IPS-15b (cell line): ENCODE measurements around the gene RPL21.
A peak's percentile ranks its signal among the peaks of the same experiment; 100 is the strongest.

ENCODE experiments used
- H3K27me3 ChIP-seq: one replicate; pipeline ENCODE4 v1.6.1; 2013; ENCODE audit warnings: low read length; ENCODE audit not compliant: control insufficient read depth, insufficient read depth
- H3K36me3 ChIP-seq: one replicate; pipeline ENCODE4 v1.6.1; 2013; ENCODE audit warnings: low read length; ENCODE audit not compliant: control insufficient read depth, insufficient read depth
- H3K4me1 ChIP-seq: one replicate; pipeline ENCODE4 v1.6.1; 2013; ENCODE audit warnings: mild to moderate bottlenecking, low read length; ENCODE audit not compliant: control insufficient read depth, insufficient read depth
- H3K4me3 ChIP-seq: one replicate; pipeline ENCODE4 v1.5.1; 2013; ENCODE audit warnings: low read depth, low read length
- H3K9ac ChIP-seq: one replicate; pipeline ENCODE4 v1.6.1; 2013; ENCODE audit warnings: low read depth, mild to moderate bottlenecking, low read length
- H3K9me3 ChIP-seq: one replicate; pipeline ENCODE4 v1.6.1; 2013; ENCODE audit warnings: mild to moderate bottlenecking, low read length; ENCODE audit not compliant: control insufficient read depth, insufficient read depth

Gene RPL21

DNA sequence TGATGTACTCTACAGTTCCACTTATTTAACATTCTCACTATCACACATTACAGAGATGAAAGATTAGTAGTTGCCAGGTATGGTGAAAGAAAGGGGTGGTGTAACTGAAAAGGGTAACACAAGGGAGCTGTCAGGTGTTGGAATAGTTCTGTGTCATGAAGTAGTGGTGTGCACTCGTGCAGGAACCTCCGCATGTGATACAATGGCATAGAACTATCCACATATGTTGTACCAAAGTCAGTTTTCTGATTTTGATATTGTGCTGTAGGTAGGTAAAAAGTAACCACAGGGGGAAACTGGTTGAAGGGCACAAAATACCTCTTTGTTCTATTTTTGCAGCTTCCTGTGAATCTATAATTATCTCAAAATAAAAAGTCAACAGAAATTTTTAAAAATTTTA lies 24.4 kb upstream of the RPL21 start:
- no peaks in the 10 kb centered on the region for H3K27me3 ChIP-seq
- H3K4me3 ChIP-seq: no peak overlapping the region

DNA sequence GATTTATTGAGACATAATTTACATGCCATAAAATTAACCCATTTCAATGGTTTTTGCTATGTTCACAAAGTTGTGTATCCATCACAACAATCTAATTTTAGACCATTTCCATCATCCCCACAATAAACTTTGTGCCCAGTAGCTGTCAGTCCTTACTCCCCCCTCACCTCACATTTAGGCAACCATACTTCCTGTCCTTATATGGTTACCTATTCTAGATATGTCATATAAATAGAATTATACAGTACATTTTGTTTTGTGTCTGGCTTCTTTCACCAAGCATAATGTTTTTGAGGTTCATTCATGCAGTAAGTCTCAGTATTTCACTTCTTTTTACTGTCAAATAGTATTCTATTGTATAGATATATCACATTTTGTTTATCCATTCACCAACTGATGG lies 23.2 kb upstream of the RPL21 start:
- Histone ChIP-seq H3K36me3 (no peaks in the 10 kb centered on the region), H3K9me3 (no peaks in the 10 kb centered on the region), H3K4me3 (no peak overlapping the region), H3K9ac (no peak overlapping the region), H3K27me3 (no peaks in the 10 kb centered on the region), H3K4me1 (no peaks in the 10 kb centered on the region)

More for the DNA sequence above, 24.4 kb upstream of the RPL21 start:
- no peak overlapping the region for H3K9ac ChIP-seq
- no peaks in the 10 kb centered on the region for H3K4me1 ChIP-seq
- no peaks in the 10 kb centered on the region for H3K9me3 ChIP-seq
- no peaks in the 10 kb centered on the region for H3K36me3 ChIP-seq

DNA sequence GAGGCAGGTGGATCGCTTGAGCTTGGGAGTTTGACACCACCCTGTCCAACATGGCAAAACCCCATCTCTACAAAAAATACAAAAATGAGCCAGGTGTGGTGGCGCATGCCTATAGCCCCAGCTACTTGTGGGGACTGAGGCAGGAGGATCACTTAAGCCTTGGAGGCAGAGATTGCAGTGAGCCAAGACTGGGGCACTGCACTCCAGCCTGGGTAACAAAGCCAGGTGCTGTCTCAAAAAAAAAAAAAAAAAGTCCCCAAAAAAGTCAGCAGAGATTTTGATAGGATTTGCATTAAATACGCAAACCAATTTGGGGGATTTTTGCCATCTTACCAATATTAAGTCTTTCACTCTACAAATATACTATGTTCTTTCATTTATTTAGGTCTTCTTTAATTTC lies 21.7 kb upstream of the RPL21 start:
- Histone ChIP-seq H3K4me1 (no peaks in the 10 kb centered on the region), H3K36me3 (no peaks in the 10 kb centered on the region), H3K27me3 (no peaks in the 10 kb centered on the region), H3K4me3 (no peak overlapping the region), H3K9ac (no peak overlapping the region), H3K9me3 (no peaks in the 10 kb centered on the region)

DNA sequence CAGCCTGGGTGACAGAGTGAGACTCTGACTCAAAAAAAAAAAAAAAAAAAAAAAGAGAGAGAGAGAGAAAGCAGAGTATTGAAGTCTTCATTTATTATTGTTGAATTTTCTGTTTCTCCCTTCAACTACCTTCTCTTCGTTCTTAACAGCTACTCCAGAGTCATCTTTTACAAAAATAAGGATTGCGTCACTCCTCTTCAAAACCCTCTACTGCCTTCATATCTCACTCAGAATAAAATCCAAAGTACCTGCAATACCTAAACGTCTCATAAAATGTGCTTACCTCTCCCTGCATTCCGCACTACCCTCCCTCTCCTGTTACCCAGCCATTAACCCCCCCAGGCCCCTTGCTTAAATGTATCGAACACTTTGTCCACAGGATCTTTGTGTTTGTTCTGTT lies 17.4 kb upstream of the RPL21 start:
- Histone ChIP-seq H3K4me1 (no peaks in the 10 kb centered on the region), H3K27me3 (no peaks in the 10 kb centered on the region), H3K36me3 (no peaks in the 10 kb centered on the region), H3K9me3 (no peaks in the 10 kb centered on the region), H3K4me3 (no peak overlapping the region), H3K9ac (no peak overlapping the region)

DNA sequence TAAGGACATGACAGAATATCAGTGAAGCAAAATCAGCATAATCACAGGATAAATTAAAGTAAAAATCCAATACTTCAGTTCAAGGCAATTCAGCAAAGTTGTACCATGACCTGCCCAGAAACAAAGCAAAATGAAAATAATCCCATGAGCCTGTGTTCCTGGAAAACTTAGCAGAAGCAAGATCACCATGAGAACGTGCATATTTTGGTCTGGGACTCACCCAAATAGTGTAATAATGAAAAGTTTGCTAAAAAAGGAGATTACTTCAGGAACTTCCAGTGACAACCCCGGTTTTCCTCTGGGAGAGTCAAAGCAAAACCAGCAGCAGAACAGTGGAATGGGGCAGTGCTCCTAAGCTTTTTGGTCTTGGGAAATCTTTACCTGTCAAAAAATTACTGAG lies 14.9 kb upstream of the RPL21 start:
- H3K4me3 ChIP-seq: no peak overlapping the region
- H3K4me1 ChIP-seq: no peaks in the 10 kb centered on the region
- H3K36me3 ChIP-seq: no peaks in the 10 kb centered on the region
- H3K9me3 ChIP-seq: no peaks in the 10 kb centered on the region
- no peak overlapping the region for H3K9ac ChIP-seq
- H3K27me3 ChIP-seq: no peaks in the 10 kb centered on the region

DNA sequence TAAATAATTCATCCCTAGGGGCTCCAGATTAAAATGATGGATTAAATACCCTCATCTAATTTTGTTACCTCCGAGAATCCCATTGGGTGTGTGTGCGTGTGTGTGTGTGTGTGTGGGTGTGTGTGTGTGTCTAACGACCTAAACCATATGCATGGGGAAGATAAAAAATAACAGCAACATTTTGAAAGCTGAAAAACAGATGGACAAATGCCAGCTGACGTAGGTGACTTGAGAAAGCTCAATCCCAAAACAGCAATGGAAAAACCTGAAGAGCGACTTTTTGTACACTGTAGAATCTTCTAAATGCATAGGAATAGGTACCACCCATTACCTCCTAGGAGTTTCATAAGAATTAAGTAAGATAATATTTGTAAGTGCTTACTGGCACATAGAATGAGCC lies 8.7 kb upstream of the RPL21 start:
- H3K4me1 ChIP-seq: peaks cover 14% of the 10 kb centered on the region
- no peaks in the 10 kb centered on the region for H3K36me3 ChIP-seq
- no peaks in the 10 kb centered on the region for H3K9me3 ChIP-seq
- no peak overlapping the region for H3K9ac ChIP-seq
- H3K27me3 ChIP-seq: no peaks in the 10 kb centered on the region
- no peak overlapping the region for H3K4me3 ChIP-seq

DNA sequence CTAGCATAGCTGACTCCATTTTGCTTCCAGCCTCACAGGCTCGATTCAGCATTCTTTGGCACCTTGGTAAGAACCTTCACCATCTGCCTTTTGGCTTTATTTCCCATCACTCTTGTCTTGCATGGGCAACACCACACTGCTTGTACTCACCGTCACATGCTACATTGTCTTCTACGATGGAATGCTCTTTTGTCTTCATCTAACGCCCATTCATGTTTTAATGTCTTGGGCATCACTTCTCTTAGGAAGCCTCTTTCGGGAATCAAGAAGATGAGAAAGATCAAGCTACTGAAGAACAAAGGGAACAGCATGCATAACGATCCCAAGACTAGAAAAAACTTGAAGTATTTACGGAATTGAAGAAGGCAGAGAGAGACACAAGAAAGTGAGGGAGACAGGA lies 5.7 kb upstream of the RPL21 start:
- Histone ChIP-seq H3K27me3 (no peaks in the 10 kb centered on the region), H3K9me3 (no peaks in the 10 kb centered on the region), H3K9ac (no peak overlapping the region), H3K4me1 (peaks cover 14% of the 10 kb centered on the region), H3K36me3 (no peaks in the 10 kb centered on the region), H3K4me3 (no peak overlapping the region)

DNA sequence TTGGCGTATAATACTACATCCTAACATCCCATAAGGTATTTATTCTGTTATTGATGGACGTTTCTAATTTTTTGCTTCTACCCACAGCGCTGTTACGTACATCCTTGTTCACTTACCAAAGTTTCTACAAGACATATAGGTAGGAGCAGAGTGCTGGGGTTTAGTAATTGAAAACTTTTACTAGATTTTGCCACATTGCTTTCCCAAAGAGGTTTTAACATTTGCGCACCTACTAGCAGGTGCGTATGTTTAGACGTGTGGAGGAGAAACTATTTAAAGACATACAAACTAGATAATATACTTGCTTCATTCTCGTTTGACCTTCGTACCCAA lies 559 bp upstream of the RPL21 start:
- Histone ChIP-seq H3K36me3 (peaks cover 6% of the 10 kb centered on the region), H3K9ac (peak overlapping the region; percentile 100), H3K27me3 (no peaks in the 10 kb centered on the region), H3K4me1 (peaks cover 6% of the 10 kb centered on the region), H3K9me3 (no peaks in the 10 kb centered on the region), H3K4me3 (peak overlapping the region; percentile 86)

DNA sequence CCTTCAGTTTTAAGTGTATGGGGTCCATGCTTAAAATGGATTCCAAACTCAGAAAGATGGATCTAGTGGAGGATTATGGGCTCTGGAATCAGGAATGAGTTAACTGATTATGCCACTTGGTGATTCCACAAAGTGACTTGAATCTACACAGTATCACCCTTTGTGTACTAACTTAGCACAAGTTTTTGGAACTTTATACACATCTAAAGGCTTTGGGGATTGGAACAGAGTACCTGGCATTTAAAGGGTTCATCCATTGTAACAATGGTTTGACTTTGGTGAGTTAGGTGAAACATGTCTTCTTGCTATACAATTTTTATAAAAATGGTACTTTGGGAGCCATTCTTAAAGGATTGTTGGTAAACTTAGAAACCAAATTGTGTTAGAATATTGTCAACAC lies 1.1 kb downstream of the RPL21 start:
- H3K9me3 ChIP-seq: no peaks in the 10 kb centered on the region
- H3K36me3 ChIP-seq: peaks cover 8% of the 10 kb centered on the region

DNA sequence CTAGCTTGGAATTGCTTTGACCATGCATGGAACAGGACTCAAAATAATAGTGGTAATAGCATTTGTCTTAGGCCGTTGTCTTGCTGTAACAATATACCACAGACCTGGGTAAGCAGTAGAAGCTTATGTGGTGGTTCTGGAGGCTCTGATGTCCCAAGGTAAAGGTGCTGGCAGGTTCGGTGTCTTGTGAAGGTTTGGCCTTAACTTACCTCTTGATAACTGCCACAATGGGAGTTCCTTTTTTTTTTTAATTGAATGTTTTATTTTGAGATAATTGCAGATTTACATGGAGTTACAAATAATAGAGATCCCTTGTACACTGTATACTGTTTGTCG lies 5.8 kb downstream of the RPL21 start:
- H3K36me3 ChIP-seq: peaks cover 8% of the 10 kb centered on the region
- peaks cover 5% of the 10 kb centered on the region for H3K4me1 ChIP-seq
- H3K9me3 ChIP-seq: no peaks in the 10 kb centered on the region
- H3K27me3 ChIP-seq: no peaks in the 10 kb centered on the region
- H3K9ac ChIP-seq: no peak overlapping the region
- no peak overlapping the region for H3K4me3 ChIP-seq

More for the DNA sequence above, 1.1 kb downstream of the RPL21 start:
- H3K4me1 ChIP-seq: no peaks in the 10 kb centered on the region
- H3K4me3 ChIP-seq: peak overlapping the region; percentile 86
- peak overlapping the region; percentile 100 for H3K9ac ChIP-seq
- no peaks in the 10 kb centered on the region for H3K27me3 ChIP-seq

DNA sequence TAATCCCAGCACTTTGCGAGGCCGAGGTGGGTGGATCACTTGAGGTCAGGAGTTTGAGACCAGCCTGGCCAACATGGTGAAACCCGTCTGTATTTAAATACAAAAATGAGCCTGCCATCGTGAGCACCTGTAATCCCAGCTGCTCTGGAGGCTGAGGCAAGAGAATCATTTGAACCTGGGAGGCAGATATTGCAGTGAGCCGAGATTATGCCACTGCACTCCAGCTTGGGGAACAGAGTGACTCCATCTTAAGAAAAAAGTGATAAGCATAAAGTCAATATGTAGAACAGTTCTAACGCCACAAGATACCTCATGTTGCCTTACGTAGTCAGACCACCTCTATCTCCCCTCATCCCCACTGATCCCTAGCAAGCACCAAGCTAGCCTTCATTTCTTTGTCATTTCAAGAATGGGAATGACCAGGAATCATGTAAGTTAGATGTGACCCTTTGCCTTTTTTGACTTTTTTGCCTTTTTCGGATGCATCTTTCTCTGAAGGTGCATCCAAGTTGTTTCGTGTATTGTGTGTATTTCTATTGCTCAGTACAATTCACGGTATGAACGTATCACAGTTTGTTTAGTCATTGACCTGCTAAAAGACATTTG lies 6.4 kb downstream of the RPL21 start:
- no peak overlapping the region for H3K9ac ChIP-seq
- H3K9me3 ChIP-seq: no peaks in the 10 kb centered on the region
- peaks cover 5% of the 10 kb centered on the region for H3K4me1 ChIP-seq
- H3K36me3 ChIP-seq: peaks cover 8% of the 10 kb centered on the region
- H3K27me3 ChIP-seq: no peaks in the 10 kb centered on the region
- no peak overlapping the region for H3K4me3 ChIP-seq

DNA sequence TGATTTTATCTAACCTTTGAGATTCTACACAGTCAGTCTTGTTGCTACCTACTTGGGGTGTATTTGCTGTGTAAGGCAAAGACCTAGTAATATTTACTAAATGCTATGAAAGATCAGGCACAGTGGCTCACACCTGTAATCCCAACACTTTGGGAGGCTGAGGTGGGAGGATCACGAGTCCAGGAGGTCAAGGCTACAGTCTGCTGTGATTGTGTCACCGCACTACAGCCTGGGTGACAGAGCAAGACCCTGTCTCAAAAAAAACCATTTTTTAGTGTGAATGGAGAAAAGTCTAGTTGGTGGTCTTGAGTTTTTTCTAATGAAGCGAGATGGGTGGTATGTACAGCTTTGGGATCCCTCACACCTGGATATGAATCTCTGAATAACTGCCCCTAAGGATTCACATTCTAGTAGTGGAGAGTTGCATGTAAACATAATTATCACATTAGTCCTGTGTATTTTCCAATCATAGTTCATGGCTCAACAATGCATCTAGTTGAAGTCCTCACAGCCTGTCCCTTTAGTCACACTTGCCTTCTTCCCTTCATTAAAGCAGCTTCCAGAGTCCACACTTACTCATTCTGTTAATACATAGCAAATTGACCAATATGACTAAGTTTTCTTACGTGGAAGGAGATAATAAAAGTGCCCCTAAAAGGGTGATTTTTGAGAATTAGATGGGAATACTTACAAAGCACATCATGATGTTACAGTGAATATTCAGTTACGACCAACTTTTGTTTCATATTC lies 7.5 kb downstream of the RPL21 start:
- H3K9me3 ChIP-seq: no peaks in the 10 kb centered on the region
- no peak overlapping the region for H3K9ac ChIP-seq
- no peak overlapping the region for H3K4me3 ChIP-seq
- H3K27me3 ChIP-seq: no peaks in the 10 kb centered on the region
- H3K36me3 ChIP-seq: peaks cover 8% of the 10 kb centered on the region
- peaks cover 5% of the 10 kb centered on the region for H3K4me1 ChIP-seq
